GM18870 (cell line): ENCODE results near the gene GRIK5.
"Not testable (repeated sequence)": the region's sequence is repeated elsewhere in the genome, so short reads cannot be mapped to it uniquely, and the experiment has no call there.

Source experiments
- ATAC-seq: cut with Tn5 transposase; IDR thresholded peaks from one replicate; pipeline ENCODE4 v1.9.1; 2021; ENCODE audit warnings: moderate library complexity; ENCODE audit not compliant: unreplicated experiment

GRIK5 gene

DNA sequence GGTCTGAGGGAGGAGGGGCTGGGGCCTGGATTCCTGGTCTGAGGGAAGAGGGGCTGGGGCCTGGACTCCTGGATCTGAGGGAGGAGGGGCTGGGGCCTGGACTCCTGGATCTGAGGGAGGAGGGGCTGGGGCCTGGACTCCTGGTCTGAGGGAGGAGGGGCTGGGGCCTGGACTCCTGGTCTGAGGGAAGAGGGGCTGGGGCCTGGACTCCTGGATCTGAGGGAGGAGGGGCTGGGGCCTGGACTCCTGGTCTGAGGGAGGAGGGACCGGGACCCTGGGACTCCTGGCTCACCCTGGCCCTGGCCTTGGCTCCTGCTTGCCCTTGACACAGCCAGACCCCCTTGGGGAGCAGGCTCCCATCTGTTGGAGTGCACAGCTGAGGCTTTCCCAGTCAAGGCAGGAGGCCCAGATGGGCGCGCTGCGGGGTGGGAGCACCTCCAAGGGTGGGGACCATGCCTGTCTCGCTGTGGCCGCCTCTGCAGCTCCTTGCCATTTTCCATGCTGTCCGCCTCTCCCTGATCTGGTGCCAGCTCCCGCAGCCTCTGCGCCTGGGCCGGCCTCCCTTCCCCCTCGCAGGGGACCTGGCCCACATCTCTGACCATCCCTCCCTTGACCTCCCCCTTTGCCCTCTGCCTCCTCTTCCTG, 78.0 kb downstream of the GRIK5 start:
- not testable (repeated sequence) for ATAC-seq

- no peak for ATAC-seq
Observed at GRCh38 chr19:41991025-41991424, 79.0 kb downstream of the GRIK5 start.

- ATAC-seq = no peak
Observed at GRCh38 chr19:41990615-41991014, 79.4 kb downstream of the GRIK5 start.

GRCh38 chr19:41990028-41990427, 80.0 kb downstream of the GRIK5 start:
- no peak for ATAC-seq

GRCh38 chr19:41988947-41989346, 81.1 kb downstream of the GRIK5 start:
- no peak for ATAC-seq

GRCh38 chr19:41987141-41987860, 82.7 kb downstream of the GRIK5 start:
- ATAC-seq = no peak

GRCh38 chr19:41984961-41985360, 85.0 kb downstream of the GRIK5 start:
- ATAC-seq = no peak

DNA sequence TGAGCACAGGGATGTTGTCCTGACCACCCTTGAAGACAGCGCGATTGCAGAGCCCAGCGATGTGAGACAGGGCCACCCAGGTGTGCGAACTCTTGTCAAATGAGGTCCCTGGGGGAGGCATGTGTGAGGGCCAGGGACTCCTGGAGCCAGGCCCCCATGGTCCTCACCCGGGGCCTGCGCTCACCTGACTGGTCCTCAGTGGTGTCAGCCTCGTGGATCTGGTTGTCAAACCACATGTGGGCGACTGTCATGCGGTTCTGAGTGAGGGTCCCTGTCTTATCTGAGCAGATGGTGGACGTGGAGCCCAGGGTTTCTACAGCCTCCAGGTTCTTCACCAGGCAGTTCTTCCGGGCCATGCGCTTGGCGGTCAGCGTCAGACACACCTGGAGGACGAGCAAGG, 88.3 kb downstream of the GRIK5 start:
- no peak for ATAC-seq

- no peak for ATAC-seq
Observed at GRCh38 chr19:41978470-41978869, 91.5 kb downstream of the GRIK5 start.

DNA sequence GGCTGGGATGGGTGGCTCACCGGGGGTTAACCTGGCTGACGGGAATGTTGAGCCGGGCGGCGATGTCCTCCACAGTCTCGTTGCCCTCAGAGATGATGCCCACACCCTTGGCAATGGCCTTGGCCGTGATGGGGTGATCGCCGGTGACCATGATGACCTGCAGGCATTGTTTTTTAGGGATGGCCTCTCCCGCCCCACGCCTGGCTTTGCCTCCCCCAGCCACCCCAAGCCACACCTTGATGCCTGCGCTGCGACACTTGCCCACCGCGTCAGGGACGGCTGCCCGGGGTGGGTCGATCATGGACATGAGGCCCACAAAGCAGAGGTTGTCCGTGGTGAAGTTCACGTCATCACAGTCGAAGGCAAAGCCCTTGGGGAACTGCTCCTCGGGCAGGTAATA, 92.1 kb downstream of the GRIK5 start:
- no peak for ATAC-seq

GRCh38 chr19:41974652-41975051, 95.4 kb downstream of the GRIK5 start:
- ATAC-seq = no peak

- no peak for ATAC-seq
Observed at GRCh38 chr19:41971363-41971762, 98.6 kb downstream of the GRIK5 start.

DNA sequence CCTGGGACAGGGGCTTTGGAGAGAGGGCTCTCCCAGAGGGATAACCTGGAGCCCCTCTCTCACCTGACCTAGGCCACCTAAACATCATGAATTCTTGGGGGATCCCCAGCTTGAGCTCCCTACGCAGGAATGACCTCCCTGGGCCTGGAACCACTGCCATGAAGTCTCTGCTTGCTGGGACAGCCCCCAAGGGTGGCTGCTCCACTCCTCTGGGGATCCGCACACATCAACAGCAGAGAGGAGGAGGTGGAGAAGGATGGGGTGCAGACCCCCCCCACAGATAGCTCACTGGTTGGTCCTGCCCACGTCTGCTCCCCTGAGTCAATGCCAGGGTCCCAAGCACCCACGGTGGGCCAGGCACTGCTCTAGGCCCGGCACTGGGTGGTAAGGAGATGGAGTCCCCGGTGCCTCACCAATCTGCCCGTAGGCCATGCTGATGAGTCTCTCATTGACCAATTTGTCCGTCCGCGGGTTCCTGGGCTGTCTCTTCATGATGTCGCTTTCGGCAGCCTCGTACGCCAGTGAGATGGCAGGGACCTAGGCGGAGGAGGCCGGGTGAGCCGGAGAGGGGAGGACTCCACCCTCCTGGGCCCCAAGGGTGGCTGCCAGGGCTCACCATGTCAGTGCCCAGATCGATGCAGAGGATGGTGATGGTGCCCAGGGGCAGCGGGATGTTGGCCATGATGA, 100.1 kb downstream of the GRIK5 start:
- no peak for ATAC-seq

- ATAC-seq = no peak
Observed at GRCh38 chr19:41968751-41969595, 101.0 kb downstream of the GRIK5 start.

DNA sequence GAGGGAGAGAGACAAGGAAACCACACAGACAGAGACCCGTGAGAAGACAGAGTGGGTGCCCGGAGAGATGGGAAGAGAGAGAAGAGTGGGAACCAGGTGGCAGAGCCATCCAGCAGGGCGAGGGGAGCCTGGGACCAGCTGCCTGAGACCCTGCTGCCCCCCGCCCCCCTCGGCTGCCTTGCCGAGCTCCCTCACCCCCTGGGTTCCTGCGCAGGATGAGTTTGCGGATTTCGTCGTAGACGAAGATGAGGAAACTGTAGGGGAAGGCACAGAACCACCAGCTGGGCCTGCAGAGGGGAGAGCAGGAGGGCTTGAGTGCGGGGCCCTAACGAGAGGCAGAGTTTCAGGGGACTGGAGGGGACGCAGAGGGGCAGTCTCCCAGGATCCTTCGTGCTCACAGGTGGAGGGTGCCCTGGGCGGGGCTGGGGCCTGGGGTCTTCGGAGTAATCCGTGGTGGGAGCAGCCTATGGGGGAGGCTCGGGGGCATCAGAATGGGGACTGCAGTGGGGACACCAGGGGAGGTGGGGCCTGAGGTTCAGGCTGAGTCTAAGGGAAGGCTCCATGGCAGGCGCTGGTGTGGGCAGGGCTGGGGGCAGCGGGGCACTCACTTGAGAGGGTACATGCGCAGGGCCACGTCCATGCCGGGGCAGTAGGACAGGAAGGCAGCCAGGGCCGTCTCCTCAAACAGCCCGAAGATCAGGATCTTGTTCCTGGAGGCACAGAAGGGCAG, 102.8 kb downstream of the GRIK5 start:
- ATAC-seq = no peak

- ATAC-seq = no peak
Observed at GRCh38 chr19:41965106-41965505, 104.9 kb downstream of the GRIK5 start.

- ATAC-seq = no peak
Observed at GRCh38 chr19:41960973-41961372, 109.0 kb downstream of the GRIK5 start.

DNA sequence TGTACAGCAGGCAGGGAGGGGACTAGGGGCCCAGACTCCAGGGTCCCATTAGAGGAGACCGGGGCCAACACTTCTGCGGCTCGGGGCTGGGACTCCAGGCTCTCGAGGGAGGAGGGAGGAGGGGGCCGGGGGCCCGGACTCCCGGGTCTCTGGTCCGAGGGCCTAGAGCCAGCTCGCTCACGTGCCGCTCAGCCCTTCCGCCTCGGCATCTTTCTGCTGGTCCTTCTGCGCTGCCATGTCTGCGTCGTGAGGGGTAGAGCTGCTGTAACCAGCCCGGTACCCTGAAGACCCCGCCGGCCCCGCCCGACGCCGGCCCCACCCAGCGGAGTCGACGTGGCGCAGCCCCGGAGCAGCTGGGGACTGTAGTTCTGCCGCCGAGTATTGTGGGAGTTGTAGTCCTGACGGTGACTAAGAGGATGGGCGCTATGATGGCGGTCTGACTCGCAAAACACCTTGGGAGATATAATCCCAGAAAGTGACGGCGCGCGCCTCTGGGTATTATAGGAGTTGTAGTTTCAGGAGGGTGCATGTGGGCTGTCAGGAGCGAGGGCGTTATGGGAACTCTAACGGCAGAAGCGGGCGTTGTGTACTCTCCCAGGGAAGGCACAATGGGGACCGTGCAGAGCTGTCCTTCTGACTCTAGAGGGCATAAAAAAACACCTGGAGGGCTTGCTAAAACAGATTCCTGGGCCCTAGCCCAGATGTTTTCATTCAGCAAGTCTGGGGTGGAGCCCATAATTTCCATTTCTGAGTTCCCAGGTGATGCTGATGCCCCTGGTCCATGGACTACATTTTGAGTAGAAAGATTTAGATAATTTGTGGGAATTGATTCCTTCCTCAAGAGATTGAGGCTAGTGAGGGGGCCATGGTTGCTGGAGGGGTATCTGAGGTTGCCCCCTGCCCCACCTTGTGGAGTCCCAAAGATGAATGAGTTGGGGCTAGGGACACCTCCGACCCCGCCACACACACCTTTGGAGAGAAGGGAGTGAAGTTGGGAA, 110.7 kb downstream of the GRIK5 start, which contains the start of gene RABAC1:
Gene RABAC1, minus strand, starts transcription at position 266 of the 998 bp plus-strand sequence. Its CDS starts 29 bp downstream, at position 237.
- peak; percentile 81 for ATAC-seq

- no peak for ATAC-seq
Observed at GRCh38 chr19:41958367-41959055, 111.5 kb downstream of the GRIK5 start.
